ENCODE data around the gene DOCK1.

DOCK1 gene

GRCh38 chr10:127190427-127190826, 285.2 kb downstream of the DOCK1 start:
- no peak for DNase-seq

GRCh38 chr10:127193125-127193524, 287.9 kb downstream of the DOCK1 start:
- no peak for DNase-seq

GRCh38 chr10:127194111-127194510, 288.9 kb downstream of the DOCK1 start:
- no peak for DNase-seq

- DNase-seq, result no peak
Measured at GRCh38 chr10:127194599-127194998, 289.4 kb downstream of the DOCK1 start.

GRCh38 chr10:127195041-127195506, 289.8 kb downstream of the DOCK1 start:
- no peak for DNase-seq

GRCh38 chr10:127195571-127196281, 290.5 kb downstream of the DOCK1 start:
- DNase-seq, result no peak

- DNase-seq, result no peak
Measured at GRCh38 chr10:127196282-127197153, 291.3 kb downstream of the DOCK1 start, which contains the start of gene INSYN2A. Gene INSYN2A, minus strand, starts transcription at chr10:127196591. Its CDS starts 20,196 bp downstream, at chr10:127176395.

- DNase-seq, result no peak
Measured at GRCh38 chr10:127197154-127197432, 291.9 kb downstream of the DOCK1 start.

- no peak for DNase-seq
Measured at GRCh38 chr10:127198307-127198706, 293.1 kb downstream of the DOCK1 start.

- DNase-seq, result no peak
Measured at GRCh38 chr10:127198721-127199120, 293.5 kb downstream of the DOCK1 start.

GRCh38 chr10:127200646-127201045, 295.4 kb downstream of the DOCK1 start:
- no peak for DNase-seq

GRCh38 chr10:127203067-127203466, 297.8 kb downstream of the DOCK1 start:
- no peak for DNase-seq

- no peak for DNase-seq
Measured at GRCh38 chr10:127207081-127207480, 301.9 kb downstream of the DOCK1 start.

- no peak for DNase-seq
Measured at GRCh38 chr10:127210936-127211466, 305.8 kb downstream of the DOCK1 start.

GRCh38 chr10:127215866-127216265, 310.6 kb downstream of the DOCK1 start:
- DNase-seq, result no peak

GRCh38 chr10:127216274-127216673, 311.0 kb downstream of the DOCK1 start:
- no peak for DNase-seq

GRCh38 chr10:127216786-127217185, 311.6 kb downstream of the DOCK1 start:
- no peak for DNase-seq

GRCh38 chr10:127218658-127219057, 313.4 kb downstream of the DOCK1 start:
- no peak for DNase-seq

- no peak for DNase-seq
Measured at GRCh38 chr10:127221281-127221680, 316.1 kb downstream of the DOCK1 start.

GRCh38 chr10:127227027-127227426, 321.8 kb downstream of the DOCK1 start:
- DNase-seq, result no peak

GRCh38 chr10:127227663-127228062, 322.4 kb downstream of the DOCK1 start:
- no peak for DNase-seq

- no peak for DNase-seq
Measured at GRCh38 chr10:127228195-127228787, 323.1 kb downstream of the DOCK1 start.

GRCh38 chr10:127234306-127234800, 329.1 kb downstream of the DOCK1 start:
- no peak for DNase-seq

Measured in GOT3 (cell line).